ENCODE data around the gene MRPS14.

MRPS14 gene

GRCh38 chr1:174982971-174983689, 40.1 kb downstream of the MRPS14 start:
- no peaks in the 10 kb centered on the region for H3K9me3 ChIP-seq (ENCODE audit: insufficient read depth, low read depth, low read length)
- H3K9ac ChIP-seq (ENCODE audit: low read depth, low read length), result no peak overlapping the region
- H3K27me3 ChIP-seq (ENCODE audit: insufficient read depth, low read length), result no peaks in the 10 kb centered on the region
- no peaks in the 10 kb centered on the region for H3K4me1 ChIP-seq (ENCODE audit: insufficient read depth, low read length)
- peaks cover 86% of the 10 kb centered on the region for H3K36me3 ChIP-seq (ENCODE audit: insufficient read depth, low read length)
- H3K4me3 ChIP-seq (ENCODE audit: low read length), result no peak overlapping the region
- no peak overlapping the region for H3K27ac ChIP-seq (ENCODE audit: low read depth, low read length)

- Histone ChIP-seq H3K4me3 (ENCODE audit: low read length) (no peak overlapping the region), H3K4me1 (ENCODE audit: insufficient read depth, low read length) (no peaks in the 10 kb centered on the region), H3K36me3 (ENCODE audit: insufficient read depth, low read length) (peaks cover 95% of the 10 kb centered on the region), H3K27ac (ENCODE audit: low read depth, low read length) (0 out of 2 replicates have a peak overlapping the region, but pooled peaks have one; percentile 23), H3K9ac (ENCODE audit: low read depth, low read length) (no peak overlapping the region), H3K27me3 (ENCODE audit: insufficient read depth, low read length) (no peaks in the 10 kb centered on the region), H3K9me3 (ENCODE audit: insufficient read depth, low read depth, low read length) (no peaks in the 10 kb centered on the region)
- WGBS, result 90% methylated on average over 4 of the region's 4 CpGs
Observed at GRCh38 chr1:174976436-174977108, 46.7 kb downstream of the MRPS14 start.

- WGBS, result 91% methylated on average over 1 of the region's 1 CpG
- no peak overlapping the region for H3K9ac ChIP-seq (ENCODE audit: low read depth, low read length)
- H3K36me3 ChIP-seq (ENCODE audit: insufficient read depth, low read length), result peaks cover 91% of the 10 kb centered on the region
- H3K4me3 ChIP-seq (ENCODE audit: low read length), result no peak overlapping the region
- no peaks in the 10 kb centered on the region for H3K27me3 ChIP-seq (ENCODE audit: insufficient read depth, low read length)
- H3K4me1 ChIP-seq (ENCODE audit: insufficient read depth, low read length), result no peaks in the 10 kb centered on the region
- H3K27ac ChIP-seq (ENCODE audit: low read depth, low read length), result no peak overlapping the region
- H3K9me3 ChIP-seq (ENCODE audit: insufficient read depth, low read depth, low read length), result no peaks in the 10 kb centered on the region
Observed at GRCh38 chr1:174975764-174976163, 47.5 kb downstream of the MRPS14 start.

GRCh38 chr1:174974711-174975119, 48.5 kb downstream of the MRPS14 start:
- H3K9ac ChIP-seq (ENCODE audit: low read depth, low read length), result no peak overlapping the region

GRCh38 chr1:174971902-174972301, 51.3 kb downstream of the MRPS14 start:
- no peaks in the 10 kb centered on the region for H3K9me3 ChIP-seq (ENCODE audit: insufficient read depth, low read depth, low read length)
- peaks cover 81% of the 10 kb centered on the region for H3K36me3 ChIP-seq (ENCODE audit: insufficient read depth, low read length)
- 36% methylated on average over 2 of the region's 2 CpGs for WGBS
- no peaks in the 10 kb centered on the region for H3K27me3 ChIP-seq (ENCODE audit: insufficient read depth, low read length)
- no peak overlapping the region for H3K4me3 ChIP-seq (ENCODE audit: low read length)
- no peak overlapping the region for H3K9ac ChIP-seq (ENCODE audit: low read depth, low read length)
- H3K4me1 ChIP-seq (ENCODE audit: insufficient read depth, low read length), result no peaks in the 10 kb centered on the region
- H3K27ac ChIP-seq (ENCODE audit: low read depth, low read length), result 0 out of 2 replicates have a peak overlapping the region, but pooled peaks have one; percentile 22

More at GRCh38 chr1:174974711-174975119, 48.5 kb downstream of the MRPS14 start:
- no peak overlapping the region for H3K4me3 ChIP-seq (ENCODE audit: low read length)
- H3K9me3 ChIP-seq (ENCODE audit: insufficient read depth, low read depth, low read length), result no peaks in the 10 kb centered on the region
- no peak overlapping the region for H3K27ac ChIP-seq (ENCODE audit: low read depth, low read length)
- H3K36me3 ChIP-seq (ENCODE audit: insufficient read depth, low read length), result peaks cover 90% of the 10 kb centered on the region
- WGBS, result 94% methylated on average over 2 of the region's 2 CpGs
- H3K4me1 ChIP-seq (ENCODE audit: insufficient read depth, low read length), result no peaks in the 10 kb centered on the region
- H3K27me3 ChIP-seq (ENCODE audit: insufficient read depth, low read length), result no peaks in the 10 kb centered on the region

GRCh38 chr1:174971466-174971865, 51.8 kb downstream of the MRPS14 start:
- Histone ChIP-seq H3K9ac (ENCODE audit: low read depth, low read length) (no peak overlapping the region), H3K9me3 (ENCODE audit: insufficient read depth, low read depth, low read length) (no peaks in the 10 kb centered on the region), H3K27me3 (ENCODE audit: insufficient read depth, low read length) (no peaks in the 10 kb centered on the region), H3K27ac (ENCODE audit: low read depth, low read length) (0 out of 2 replicates have a peak overlapping the region, but pooled peaks have one; percentile 12), H3K4me1 (ENCODE audit: insufficient read depth, low read length) (no peaks in the 10 kb centered on the region), H3K36me3 (ENCODE audit: insufficient read depth, low read length) (peaks cover 77% of the 10 kb centered on the region), H3K4me3 (ENCODE audit: low read length) (no peak overlapping the region)

- H3K27me3 ChIP-seq (ENCODE audit: insufficient read depth, low read length), result no peaks in the 10 kb centered on the region
- 96% methylated on average over 1 of the region's 1 CpG for WGBS
- no peak overlapping the region for H3K27ac ChIP-seq (ENCODE audit: low read depth, low read length)
- peaks cover 6% of the 10 kb centered on the region; the same call in 1 of the 2 replicates for H3K4me1 ChIP-seq (ENCODE audit: insufficient read depth, low read length)
- H3K36me3 ChIP-seq (ENCODE audit: insufficient read depth, low read length), result peaks cover 62% of the 10 kb centered on the region
- H3K9me3 ChIP-seq (ENCODE audit: insufficient read depth, low read depth, low read length), result no peaks in the 10 kb centered on the region
- H3K9ac ChIP-seq (ENCODE audit: low read depth, low read length), result no peak overlapping the region
- no peak overlapping the region for H3K4me3 ChIP-seq (ENCODE audit: low read length)
Observed at GRCh38 chr1:174969977-174970376, 53.2 kb downstream of the MRPS14 start.

- H3K4me3 ChIP-seq (ENCODE audit: low read length), result no peak overlapping the region
- no peak overlapping the region for H3K27ac ChIP-seq (ENCODE audit: low read depth, low read length)
- 96% methylated on average over 5 of the region's 5 CpGs for WGBS
- H3K9ac ChIP-seq (ENCODE audit: low read depth, low read length), result no peak overlapping the region
- no peaks in the 10 kb centered on the region for H3K9me3 ChIP-seq (ENCODE audit: insufficient read depth, low read depth, low read length)
- peaks cover 52% of the 10 kb centered on the region for H3K36me3 ChIP-seq (ENCODE audit: insufficient read depth, low read length)
- H3K27me3 ChIP-seq (ENCODE audit: insufficient read depth, low read length), result no peaks in the 10 kb centered on the region
- peaks cover 17% of the 10 kb centered on the region; the same call in 1 of the 2 replicates for H3K4me1 ChIP-seq (ENCODE audit: insufficient read depth, low read length)
Observed at GRCh38 chr1:174968750-174969244, 54.4 kb downstream of the MRPS14 start.

GRCh38 chr1:174967845-174968705, 55.1 kb downstream of the MRPS14 start:
- Histone ChIP-seq H3K4me1 (ENCODE audit: insufficient read depth, low read length) (peaks cover 18% of the 10 kb centered on the region; the same call in 1 of the 2 replicates), H3K36me3 (ENCODE audit: insufficient read depth, low read length) (peaks cover 45% of the 10 kb centered on the region), H3K9ac (ENCODE audit: low read depth, low read length) (no peak overlapping the region), H3K9me3 (ENCODE audit: insufficient read depth, low read depth, low read length) (no peaks in the 10 kb centered on the region), H3K27ac (ENCODE audit: low read depth, low read length) (no peak overlapping the region), H3K4me3 (ENCODE audit: low read length) (no peak overlapping the region), H3K27me3 (ENCODE audit: insufficient read depth, low read length) (no peaks in the 10 kb centered on the region)
- WGBS, result 57% methylated on average over 3 of the region's 4 CpGs

- Histone ChIP-seq H3K27ac (ENCODE audit: low read depth, low read length) (no peak overlapping the region), H3K27me3 (ENCODE audit: insufficient read depth, low read length) (no peaks in the 10 kb centered on the region), H3K9me3 (ENCODE audit: insufficient read depth, low read depth, low read length) (no peaks in the 10 kb centered on the region), H3K4me1 (ENCODE audit: insufficient read depth, low read length) (peaks cover 18% of the 10 kb centered on the region; the same call in 1 of the 2 replicates), H3K4me3 (ENCODE audit: low read length) (no peak overlapping the region), H3K36me3 (ENCODE audit: insufficient read depth, low read length) (peaks cover 29% of the 10 kb centered on the region), H3K9ac (ENCODE audit: low read depth, low read length) (no peak overlapping the region)
- 100% methylated on average over 1 of the region's 1 CpG for WGBS
Observed at GRCh38 chr1:174966008-174966572, 57.1 kb downstream of the MRPS14 start.

All from HUES64 (cell line).